ENCODE data around the gene TUBGCP3.
"Not testable (repeated sequence)": the region's sequence is repeated elsewhere in the genome, so short reads cannot be mapped to it uniquely, and the experiment has no call there.

Gene TUBGCP3

GRCh38 chr13:112521073-112521685, 66.8 kb downstream of the TUBGCP3 start:
- DNase-seq = no peak

GRCh38 chr13:112519517-112520060, 68.4 kb downstream of the TUBGCP3 start:
- DNase-seq = no peak

- no peak for DNase-seq
Observed at GRCh38 chr13:112516218-112516617, 71.7 kb downstream of the TUBGCP3 start.

GRCh38 chr13:112513761-112514160, 74.2 kb downstream of the TUBGCP3 start:
- DNase-seq = no peak

- DNase-seq = no peak
Observed at GRCh38 chr13:112510987-112511685, 76.8 kb downstream of the TUBGCP3 start.

- DNase-seq = no peak
Observed at GRCh38 chr13:112510002-112510780, 77.8 kb downstream of the TUBGCP3 start.

- no peak for DNase-seq
Observed at GRCh38 chr13:112509190-112509589, 78.8 kb downstream of the TUBGCP3 start.

GRCh38 chr13:112506046-112506445, 81.9 kb downstream of the TUBGCP3 start:
- no peak for DNase-seq

GRCh38 chr13:112496166-112496565, 91.8 kb downstream of the TUBGCP3 start:
- DNase-seq = no peak

GRCh38 chr13:112495465-112495864, 92.5 kb downstream of the TUBGCP3 start:
- no peak for DNase-seq

- no peak for DNase-seq
Observed at GRCh38 chr13:112489199-112489598, 98.8 kb downstream of the TUBGCP3 start.

GRCh38 chr13:112488343-112489050, 99.5 kb downstream of the TUBGCP3 start:
- DNase-seq = not testable (repeated sequence)

- DNase-seq = no peak
Observed at GRCh38 chr13:112487127-112487517, 100.8 kb downstream of the TUBGCP3 start.

GRCh38 chr13:112486386-112487126, 101.4 kb downstream of the TUBGCP3 start:
- no peak for DNase-seq

- DNase-seq = not testable (repeated sequence)
Observed at GRCh38 chr13:112485814-112486213, 102.1 kb downstream of the TUBGCP3 start.

GRCh38 chr13:112483299-112483698, 104.7 kb downstream of the TUBGCP3 start:
- DNase-seq = no peak

- no peak for DNase-seq
Observed at GRCh38 chr13:112481458-112481857, 106.5 kb downstream of the TUBGCP3 start.

- DNase-seq = no peak
Observed at GRCh38 chr13:112479389-112479788, 108.6 kb downstream of the TUBGCP3 start.

GRCh38 chr13:112477070-112477619, 110.8 kb downstream of the TUBGCP3 start:
- DNase-seq = no peak

- no peak for DNase-seq
Observed at GRCh38 chr13:112475889-112476288, 112.1 kb downstream of the TUBGCP3 start.

- no peak for DNase-seq
Observed at GRCh38 chr13:112474869-112475268, 113.1 kb downstream of the TUBGCP3 start.

GRCh38 chr13:112473818-112474217, 114.1 kb downstream of the TUBGCP3 start:
- DNase-seq = no peak

All from stimulated activated CD4-positive, alpha-beta T cell treated with anti-CD3 and anti-CD28 coated beads, Interleukin-15, amount 100 ng/mL, for 24 hours (primary cell).